H1 (cell line): ENCODE measurements around the gene P2RY14. TPM values are rescaled to one million over a fixed set of nuclear protein-coding genes. Genes with fewer than 3 reads are reported as not detected.

Experiments
- CTCF ChIA-PET: fragments of 300-600 bp; sonication (Branson Sonifier 250); formaldehyde crosslinking; loops from one replicate; lab custom pipeline; 2021; ENCODE audit not compliant: partially characterized antibody; lab: Charles Lee
- POLR2A ChIA-PET: fragments of 300-600 bp; sonication (Branson Sonifier 250); formaldehyde crosslinking; loops from one replicate; lab custom pipeline; 2021; ENCODE audit warnings: inconsistent platforms; ENCODE audit not compliant: partially characterized antibody; lab: Charles Lee
- DNase-seq, 2 experiments: peaks; one replicate each; pipeline versions ENCODE4 v3.0.0 to v3.0.0-alpha.2; 2010 to 2022; ENCODE audit warnings: low spot score in 2 of 2, low read depth in 1 of 2, mixed read lengths in 1 of 2
- FAIRE-seq: peaks from 2 replicates; lab custom pipeline; 2011; peaks lifted over from hg19 to GRCh38; lab: Jason Lieb, UNC
- H2AFZ ChIP-seq: 2 replicates; pipeline ENCODE4 v1.8.1; 2012; ENCODE audit warnings: low read length, inconsistent platforms
- H2AK5ac ChIP-seq: 2 replicates; pipeline ENCODE4 v1.6.1; 2013; ENCODE audit warnings: low read depth, low read length
- H2BK120ac ChIP-seq: replicated peaks from 2 replicates; pipeline ENCODE3; 2013; ENCODE audit warnings: low read depth, low read length, inconsistent platforms
- H2BK12ac ChIP-seq: 2 replicates; pipeline ENCODE4 v1.6.1; 2013; ENCODE audit warnings: low read depth, low read length
- H2BK15ac ChIP-seq: 2 replicates; pipeline ENCODE4 v1.6.1; 2013; ENCODE audit warnings: low read length
- H2BK20ac ChIP-seq: 2 replicates; pipeline ENCODE4 v1.6.1; 2013; ENCODE audit warnings: low read length
- H2BK5ac ChIP-seq: 2 replicates; pipeline ENCODE4 v1.6.1; 2013; ENCODE audit warnings: low read depth, low read length
- H3K14ac ChIP-seq: 2 replicates; pipeline ENCODE4 v1.6.1; 2013; ENCODE audit warnings: inconsistent platforms; ENCODE audit not compliant: insufficient read length
- H3K18ac ChIP-seq: 2 replicates; pipeline ENCODE4 v1.6.1; 2013; ENCODE audit warnings: low read length; ENCODE audit errors: extremely low read depth
- H3K23ac ChIP-seq: 2 replicates; pipeline ENCODE4 v1.6.1; 2013; ENCODE audit warnings: inconsistent platforms; ENCODE audit not compliant: insufficient read length
- H3K23me2 ChIP-seq: 2 replicates; pipeline ENCODE4 v1.6.1; 2013; ENCODE audit warnings: low read depth, low read length
- H3K27ac ChIP-seq: 2 replicates; pipeline ENCODE4 v1.6.1; 2011; ENCODE audit warnings: low read depth, low read length, inconsistent platforms
- H3K27me3 ChIP-seq, 4 experiments: replicated peaks in 1 of 4; 1 replicate in 1 of 4; 2 replicates in 3 of 4; pipeline versions ENCODE4 v1.6.1 to v1.8.1; 2011 to 2013; ENCODE audit warnings: low read length in 3 of 4, mild to moderate bottlenecking in 3 of 4, inconsistent platforms in 2 of 4, mixed read lengths in 2 of 4, moderate library complexity in 1 of 4; ENCODE audit not compliant: control insufficient read depth in 3 of 4, insufficient read depth in 3 of 4; ENCODE audit errors: extremely low read depth in 1 of 4
- H3K36me3 ChIP-seq, 4 experiments: 2 replicates each; pipeline versions ENCODE4 v1.6.1 to v1.8.1; 2011 to 2013; ENCODE audit warnings: mild to moderate bottlenecking in 4 of 4, low read length in 3 of 4, moderate library complexity in 2 of 4, control low read depth in 1 of 4, inconsistent platforms in 1 of 4; ENCODE audit not compliant: insufficient read depth in 4 of 4, control insufficient read depth in 2 of 4
- H3K4ac ChIP-seq: replicated peaks from 2 replicates; pipeline ENCODE3; 2013; ENCODE audit warnings: low read length, low read depth, mixed read lengths, inconsistent platforms; ENCODE audit not compliant: insufficient read length
- H3K4me1 ChIP-seq, 4 experiments: replicated peaks in 1 of 4; 1 replicate in 1 of 4; 2 replicates in 3 of 4; pipeline versions ENCODE4 v1.6.1 to v1.8.1; 2011 to 2013; ENCODE audit warnings: low read length in 3 of 4, inconsistent platforms in 2 of 4, mixed read lengths in 1 of 4; ENCODE audit not compliant: insufficient read depth in 4 of 4, control insufficient read depth in 3 of 4
- H3K4me2 ChIP-seq, 2 experiments: 2 replicates each; pipeline versions ENCODE4 v1.6.1 to v1.8.1; 2011 to 2013; ENCODE audit warnings: low read depth in 2 of 2, low read length in 2 of 2, control low read depth in 1 of 2, inconsistent platforms in 1 of 2, mild to moderate bottlenecking in 1 of 2; ENCODE audit not compliant: insufficient read depth in 1 of 2
- H3K4me3 ChIP-seq, 4 experiments: fragments of 200-600, 300-600 bp in 1 of 4; sonication (generic), shearing (Covaris generic), sonication (Bioruptor Twin) in 1 of 4; 2 replicates each; pipeline versions ENCODE4 v1.5.1 to v1.8.1; 2011 to 2016; ENCODE audit warnings: low read length in 4 of 4, low read depth in 3 of 4, control low read depth in 2 of 4, inconsistent platforms in 2 of 4, mild to moderate bottlenecking in 2 of 4, mixed read lengths in 1 of 4, moderate library complexity in 1 of 4; ENCODE audit not compliant: insufficient read depth in 2 of 4; ENCODE audit errors: extremely low read depth in 1 of 4
- H3K56ac ChIP-seq: replicated peaks from 2 replicates; pipeline ENCODE3; 2013; ENCODE audit warnings: low read depth, mild to moderate bottlenecking, mixed read lengths, low read length, inconsistent platforms; ENCODE audit not compliant: insufficient read length
- H3K79me1 ChIP-seq: 2 replicates; pipeline ENCODE4 v1.6.1; 2013; ENCODE audit warnings: low read depth, low read length, control low read depth
- H3K79me2 ChIP-seq, 2 experiments: 2 replicates each; pipeline versions ENCODE4 v1.6.1 to v1.8.1; 2012 to 2013; ENCODE audit warnings: low read length in 2 of 2, mild to moderate bottlenecking in 2 of 2, inconsistent platforms in 1 of 2; ENCODE audit not compliant: insufficient read depth in 2 of 2, control insufficient read depth in 1 of 2
- H3K9ac ChIP-seq, 4 experiments: replicated peaks in 1 of 4; 1 replicate in 1 of 4; 2 replicates in 3 of 4; pipeline versions ENCODE4 v1.6.1 to v1.8.1; 2011 to 2013; ENCODE audit warnings: low read depth in 3 of 4, low read length in 3 of 4, control low read depth in 2 of 4, mild to moderate bottlenecking in 2 of 4, moderate library complexity in 2 of 4, inconsistent platforms in 1 of 4; ENCODE audit errors: extremely low read depth in 1 of 4
- H3K9me3 ChIP-seq, 2 experiments: 2 replicates each; pipeline versions ENCODE4 v1.6.1 to v1.8.1; 2012 to 2013; ENCODE audit warnings: mild to moderate bottlenecking in 2 of 2, moderate library complexity in 2 of 2, control low read depth in 1 of 2, inconsistent platforms in 1 of 2, low read depth in 1 of 2, low read length in 1 of 2, mixed read lengths in 1 of 2; ENCODE audit not compliant: insufficient read depth in 2 of 2
- H4K20me1 ChIP-seq, 2 experiments: replicated peaks in 1 of 2; 2 replicates each; pipeline versions ENCODE3 to v1.8.1; 2011 to 2013; ENCODE audit warnings: inconsistent platforms in 2 of 2, low read length in 2 of 2, mild to moderate bottlenecking in 1 of 2; ENCODE audit not compliant: insufficient read depth in 2 of 2, control insufficient read depth in 1 of 2
- H4K5ac ChIP-seq: 2 replicates; pipeline ENCODE4 v1.6.1; 2013; ENCODE audit warnings: low read length, low read depth, mixed read lengths, inconsistent platforms; ENCODE audit not compliant: insufficient read length
- H4K8ac ChIP-seq: 2 replicates; pipeline ENCODE4 v1.8.0; 2013; ENCODE audit warnings: mild to moderate bottlenecking, moderate library complexity, low read length, inconsistent platforms; ENCODE audit not compliant: insufficient read depth; ENCODE audit errors: extremely low read depth
- H4K91ac ChIP-seq: replicated peaks from 2 replicates; pipeline ENCODE3; 2013; ENCODE audit warnings: low read length, mixed read lengths, inconsistent platforms; ENCODE audit not compliant: insufficient read length
- BACH1 ChIP-seq: IDR thresholded peaks from 2 replicates; pipeline ENCODE4 v1.6.1; 2012; ENCODE audit warnings: low read length, improper control_type of control experiment
- BRCA1 ChIP-seq: IDR thresholded peaks from 2 replicates; pipeline ENCODE4 v1.6.1; 2012; ENCODE audit warnings: low read depth, low read length, improper control_type of control experiment
- CBX5 ChIP-seq: fragments of 300-800, 300-1000 bp; sonication (generic); IDR thresholded peaks from 2 replicates; pipeline ENCODE4 v1.7.1; 2016; ENCODE audit warnings: antibody characterized with exemption, low read length, low read depth
- GTF2F1 ChIP-seq: IDR thresholded peaks from 2 replicates; pipeline ENCODE4 v1.6.1; 2012; ENCODE audit warnings: low read depth, low read length, improper control_type of control experiment, borderline replicate concordance
- JUN ChIP-seq: IDR thresholded peaks from 2 replicates; pipeline ENCODE4 v1.6.1; 2011; ENCODE audit warnings: low read depth, mild to moderate bottlenecking, improper control_type of control experiment, low read length
- KDM4A ChIP-seq: IDR thresholded peaks from one replicate; pipeline ENCODE4 v1.7.1; 2012; ENCODE audit warnings: low read depth, mild to moderate bottlenecking, moderate library complexity, low read length, inconsistent platforms; ENCODE audit not compliant: severe bottlenecking
- PHF8 ChIP-seq: fragments of 200-600 bp; sonication (generic); conservative IDR thresholded peaks from 2 replicates; pipeline ENCODE4 v1.7.1; 2012; ENCODE audit warnings: low read depth, mild to moderate bottlenecking, inconsistent platforms, low read length, moderate library complexity
- SIN3A ChIP-seq, 2 experiments: IDR thresholded peaks in 1 of 2; conservative IDR thresholded peaks in 1 of 2; 2 replicates each; pipeline ENCODE4 v1.6.1; 2011 to 2012; ENCODE audit warnings: low read length in 2 of 2, improper control_type of control experiment in 1 of 2, low read depth in 1 of 2, mild to moderate bottlenecking in 1 of 2
- SP1 ChIP-seq: IDR thresholded peaks from 2 replicates; pipeline ENCODE4 v1.6.1; 2011; ENCODE audit warnings: low read depth, low read length
- TBP ChIP-seq: IDR thresholded peaks from 2 replicates; pipeline ENCODE4 v1.6.1; 2011; ENCODE audit warnings: low read depth, low read length, improper control_type of control experiment
- WGBS, 2 experiments: shearing (Covaris generic) in 1 of 2; methylation state at CpG; one replicate each; pipeline versions ENCODE4 v1.1.6 to v1.1.7; 2013 to 2015; ENCODE audit warnings: low lambda C conversion rate in 2 of 2, mixed read lengths in 2 of 2, inconsistent platforms in 1 of 2, low coverage in 1 of 2, missing lambda C conversion rate in 1 of 2; ENCODE audit not compliant: insufficient replicate concordance in 2 of 2, insufficient coverage in 1 of 2, insufficient read length in 1 of 2; ENCODE audit errors: extremely low coverage in 1 of 2, missing lambda C conversion rate in 1 of 2; 5-methylcytosine and 5-hydroxymethylcytosine counted together
- polyA plus RNA-seq, 7 experiments: library from polyadenylated mRNA; depleted of rRNA in 3 of 7; stranded (reverse) in 5 of 7; unstranded in 2 of 7; fragments of >200 nt in 5 of 7; fragments of 200-250 nt in 2 of 7; gene quantifications; 1 replicate in 5 of 7; 2 replicates in 1 of 7; 4 replicates in 1 of 7; pipeline versions ENCODE4 v1.2.1 to v1.2.3, GENCODE V29; 2011 to 2013; ENCODE audit warnings: missing spikeins in 2 of 7, mixed read lengths in 2 of 7
- total RNA-seq: library from RNA; stranded (reverse); fragmentation: NEBNext Ultra II Directional; extraction: Animal tissue kit (Norgen Biotek cat#: 25700); gene quantifications from 2 replicates; pipeline ENCODE4 v1.2.1, GENCODE V29; 2021

The P2RY14 gene
- total and polyA plus RNA-seq, 2 of the 8 experiments (the other 6 are each of a cell fraction or from before 2014, with no cell fraction given): not detected

- no peak overlapping the region for H2BK15ac ChIP-seq
- H3K9ac ChIP-seq: no peak overlapping the region
- H3K79me2 ChIP-seq: no peaks in the 10 kb centered on the region
- no peak overlapping the region for H4K5ac ChIP-seq
- H3K18ac ChIP-seq: no peak overlapping the region
- H3K14ac ChIP-seq: no peak overlapping the region
- no peaks in the 10 kb centered on the region for H4K20me1 ChIP-seq
- H2AFZ ChIP-seq: no peak overlapping the region
- no peaks in the 10 kb centered on the region; the same call in 1 of the 2 replicates for H3K79me1 ChIP-seq
- no peaks in the 10 kb centered on the region for H3K27me3 ChIP-seq
- no peak overlapping the region for H4K91ac ChIP-seq
- no peak overlapping the region for H3K23ac ChIP-seq
- WGBS, 2 experiments: 84% methylated on average over 4 of the region's 4 CpGs; no CpG with 5 or more reads in 1 of the 2 experiments
- POLR2A ChIA-PET: no interaction called here
- no peak overlapping the region for H4K8ac ChIP-seq
- H3K27ac ChIP-seq: no peak overlapping the region
- no peak overlapping the region for H3K4ac ChIP-seq
- no peaks in the 10 kb centered on the region for H3K36me3 ChIP-seq
- no peak overlapping the region for H2BK5ac ChIP-seq
- H2BK120ac ChIP-seq: no peak overlapping the region
- no peak overlapping the region for H2BK12ac ChIP-seq
- no peak overlapping the region for H2AK5ac ChIP-seq
- no peak for TF ChIP-seq SIN3A (conservative IDR thresholded peaks at IDR 0.05 in 1 of 2, IDR thresholded peaks at IDR 0.05 in 1 of 2; ENCODE audit: low read depth in 1 of 2, low read length in 2 of 2)
- TF ChIP-seq KDM4A: no peak
- TF ChIP-seq CBX5: no peak
- TF ChIP-seq TBP: no peak
- no peak for TF ChIP-seq BACH1
- no peak for TF ChIP-seq GTF2F1
- TF ChIP-seq JUN: no peak
- TF ChIP-seq PHF8: no peak
- no peak for TF ChIP-seq BRCA1
- no peak for TF ChIP-seq SP1
- DNase-seq (no peak), FAIRE-seq (no peak)
- H3K4me2 ChIP-seq: no peak overlapping the region
- no peaks in the 10 kb centered on the region for H3K23me2 ChIP-seq
- CTCF ChIA-PET: interaction anchor here (1.0 to 1.3 kb wide), 4 partner anchors 15 to 66 kb away, joined by 3 to 5 read pairs (median 4); partner anchors contain the start of gene P2RY14
- H2BK20ac ChIP-seq: no peak overlapping the region
- H3K56ac ChIP-seq: no peak overlapping the region
- H3K9me3 ChIP-seq: no peaks in the 10 kb centered on the region
- H3K4me3 ChIP-seq: no peak overlapping the region
- H3K4me1 ChIP-seq: peaks cover 0 to 11% (median 5%) of the 10 kb centered on the region in 4 experiments; a peak in 4 of 7 replicates
Measured at GRCh38 chr3:151213151-151213550, 65.2 kb downstream of the P2RY14 start.
